SHP77 (cell line): ENCODE data around the gene GMDS.
A peak's percentile ranks its signal among the peaks of the same experiment; 100 is the strongest.
"Not testable (repeated sequence)": the region's sequence is repeated elsewhere in the genome, so short reads cannot be mapped to it uniquely, and the experiment has no call there.

ENCODE experiments used
- DNase-seq, 2 experiments: peaks; one replicate each; lab custom pipeline; 2025; lab: John Stamatoyannopoulos, UW

The GMDS gene

GRCh38 chr6:1858196-1858595 is 387.2 kb downstream of the GMDS start:
- DNase-seq: no peak

- peak; percentile 93 to 96 for DNase-seq
Measured at GRCh38 chr6:1856381-1856780, 389.0 kb downstream of the GMDS start.

GRCh38 chr6:1855890-1856289 is 389.5 kb downstream of the GMDS start:
- no peak for DNase-seq

- no peak for DNase-seq
Measured at GRCh38 chr6:1854296-1854695, 391.1 kb downstream of the GMDS start.

GRCh38 chr6:1853761-1854160 is 391.6 kb downstream of the GMDS start:
- no peak for DNase-seq

GRCh38 chr6:1851681-1852456 is 393.5 kb downstream of the GMDS start:
- DNase-seq: no peak

- DNase-seq: no peak
Measured at GRCh38 chr6:1850840-1851157, 394.6 kb downstream of the GMDS start.

- no peak for DNase-seq
Measured at GRCh38 chr6:1850121-1850839, 395.1 kb downstream of the GMDS start.

- no peak for DNase-seq
Measured at GRCh38 chr6:1849691-1850090, 395.7 kb downstream of the GMDS start.

- DNase-seq: no peak
Measured at GRCh38 chr6:1848752-1849151, 396.7 kb downstream of the GMDS start.

- no peak for DNase-seq
Measured at GRCh38 chr6:1846611-1847010, 398.8 kb downstream of the GMDS start.

GRCh38 chr6:1845543-1845942 is 399.9 kb downstream of the GMDS start:
- not testable (repeated sequence) for DNase-seq

GRCh38 chr6:1842334-1842733 is 403.1 kb downstream of the GMDS start:
- DNase-seq: no peak

GRCh38 chr6:1841136-1841535 is 404.3 kb downstream of the GMDS start:
- DNase-seq: no peak

GRCh38 chr6:1840491-1841121 is 404.8 kb downstream of the GMDS start:
- DNase-seq: no peak

- DNase-seq: peak in 1 of 2 experiments; percentile 8
Measured at GRCh38 chr6:1839361-1839760, 406.0 kb downstream of the GMDS start.

- DNase-seq: no peak
Measured at GRCh38 chr6:1838604-1839213, 406.7 kb downstream of the GMDS start.

- DNase-seq: no peak
Measured at GRCh38 chr6:1837826-1838225, 407.6 kb downstream of the GMDS start.

GRCh38 chr6:1836690-1837089 is 408.7 kb downstream of the GMDS start:
- DNase-seq: no peak

- DNase-seq: no peak
Measured at GRCh38 chr6:1834646-1835516, 410.5 kb downstream of the GMDS start.

- no peak for DNase-seq
Measured at GRCh38 chr6:1834207-1834606, 411.2 kb downstream of the GMDS start.
